Stimulated activated CD4-positive, alpha-beta T cell treated with anti-CD3 and anti-CD28 coated beads, Interleukin-4, amount 100 ng/mL, for 1 hour (primary cell): ENCODE results near the gene ARHGDIA.

Experiments used
- DNase-seq: peaks from one replicate; pipeline ENCODE4 v3.0.0-alpha.2; 2020

The ARHGDIA gene

GRCh38 chr17:81822996-81823819 is 47.9 kb downstream of the ARHGDIA start:
- DNase-seq = no peak

- no peak for DNase-seq
Measured at GRCh38 chr17:81822312-81822637, 48.9 kb downstream of the ARHGDIA start.

GRCh38 chr17:81821603-81822311 is 49.4 kb downstream of the ARHGDIA start:
- no peak for DNase-seq

- no peak for DNase-seq
Measured at GRCh38 chr17:81821147-81821546, 50.0 kb downstream of the ARHGDIA start.

GRCh38 chr17:81819708-81820107 is 51.4 kb downstream of the ARHGDIA start:
- DNase-seq = no peak

GRCh38 chr17:81817758-81818147 is 53.4 kb downstream of the ARHGDIA start:
- no peak for DNase-seq
